Pulmonary artery endothelial cell (primary cell): ENCODE results near the gene HLCS. TPM values are rescaled to one million over a fixed set of nuclear protein-coding genes. Genes with fewer than 3 reads are reported as not detected.

Source experiments
- DNase-seq: peaks from one replicate; pipeline ENCODE4 v3.0.0-alpha.2; 2011; ENCODE audit warnings: low read depth, low spot score
- total RNA-seq: library from RNA; depleted of rRNA; stranded (reverse); fragments of >200 nt; gene quantifications from 2 replicates; pipeline ENCODE4 v1.2.3, GENCODE V29; 2014

HLCS gene
- total RNA-seq, 1 donor from 2014 or later: 15.6 TPM

DNA sequence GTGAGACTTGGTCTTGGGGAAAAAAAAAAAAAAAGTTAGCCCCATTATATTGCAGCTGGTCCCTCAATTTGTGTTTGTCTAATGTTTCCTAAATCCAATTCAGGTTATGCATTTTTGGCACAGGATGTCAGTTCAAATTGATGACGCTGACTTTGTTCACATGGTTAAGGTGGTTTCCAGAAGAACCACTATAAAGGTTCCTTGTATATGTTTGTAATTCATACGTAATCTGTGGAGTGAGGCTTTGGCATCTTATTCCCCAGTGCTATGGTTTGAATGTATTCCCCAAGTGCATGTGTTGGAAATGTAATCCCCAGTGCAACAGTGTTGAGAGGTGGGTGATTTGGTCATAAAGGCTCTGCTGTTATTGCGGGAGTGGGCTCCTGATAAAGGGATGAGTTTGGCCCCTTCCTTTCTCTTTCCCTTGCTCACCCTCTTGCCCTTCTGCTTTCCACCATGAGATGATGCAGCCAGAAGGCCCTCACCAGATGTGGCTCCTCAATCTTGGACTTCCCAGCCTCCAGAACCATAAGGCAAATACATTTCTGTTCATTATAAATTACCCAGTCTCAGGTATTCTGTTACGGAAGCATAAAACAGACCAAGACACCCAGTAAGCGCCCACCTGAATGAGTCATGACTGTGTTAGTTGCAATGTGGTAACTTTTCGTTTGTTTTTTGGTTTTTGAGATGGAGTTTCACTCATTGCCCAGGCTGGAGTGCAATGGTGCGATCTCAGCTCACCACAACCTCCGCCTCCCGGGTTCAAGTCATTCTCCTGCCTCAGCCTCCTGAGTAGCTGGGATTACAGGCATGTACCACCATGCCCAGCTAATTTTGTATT, 19.5 kb upstream of the HLCS start:
- DNase-seq: no peak

- no peak for DNase-seq
These were observed 15.7 kb upstream of the HLCS start for GRCh38 chr21:36981977-36982700.

DNA sequence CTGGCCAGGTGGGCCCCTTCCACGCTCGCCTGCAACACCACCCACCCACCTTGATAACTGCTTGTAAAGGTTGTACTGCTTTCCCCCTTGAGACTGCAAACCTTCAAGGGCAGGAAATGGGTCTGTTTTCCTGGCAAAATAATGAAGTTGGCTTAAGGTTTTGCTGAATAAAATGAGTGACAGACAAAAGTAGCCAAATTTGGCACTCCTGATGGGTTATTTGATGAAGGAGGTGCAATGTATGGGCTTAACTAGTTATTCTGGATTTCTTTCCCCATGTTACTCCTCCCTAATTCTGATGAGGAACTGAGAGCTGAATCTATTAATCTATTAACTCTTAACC, 14.6 kb upstream of the HLCS start:
- no peak for DNase-seq

DNA sequence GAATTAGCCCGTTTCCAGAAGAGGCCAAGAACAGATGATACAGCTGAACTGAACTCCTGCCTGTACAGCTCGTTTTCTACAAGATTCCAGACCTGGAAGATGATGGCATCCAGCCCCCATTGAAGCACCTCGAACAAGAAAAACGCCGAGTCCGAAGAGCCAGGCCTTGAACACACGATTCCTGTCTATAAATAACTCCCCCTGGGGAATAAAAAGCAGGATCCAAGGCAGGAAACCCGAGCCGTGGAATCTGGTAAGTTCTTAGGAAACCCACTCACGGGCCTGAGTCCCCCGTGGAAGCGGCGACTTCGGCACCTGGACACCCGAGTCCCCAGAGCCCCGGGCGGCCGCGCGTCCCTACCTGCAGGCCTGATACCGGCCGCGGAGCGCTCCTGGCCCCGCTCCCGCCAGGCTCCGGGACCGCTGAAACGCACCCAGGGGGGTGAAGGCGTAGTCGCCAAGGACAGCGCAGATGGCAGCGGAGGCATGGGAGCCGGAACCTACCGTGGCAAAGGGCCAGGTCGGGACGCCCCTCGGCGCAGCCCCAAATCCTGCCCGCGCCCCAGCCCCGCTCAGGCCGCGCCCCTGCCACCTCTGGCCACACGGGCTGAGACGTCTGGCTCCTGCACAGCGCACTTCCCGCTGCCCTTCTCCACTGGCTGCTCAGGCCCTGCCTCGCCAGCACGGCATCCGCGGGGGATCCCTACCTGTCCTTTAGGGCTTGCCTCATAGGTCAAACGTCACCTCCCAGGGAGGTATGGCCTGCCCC, 14.0 kb upstream of the HLCS start:
- no peak for DNase-seq

DNA sequence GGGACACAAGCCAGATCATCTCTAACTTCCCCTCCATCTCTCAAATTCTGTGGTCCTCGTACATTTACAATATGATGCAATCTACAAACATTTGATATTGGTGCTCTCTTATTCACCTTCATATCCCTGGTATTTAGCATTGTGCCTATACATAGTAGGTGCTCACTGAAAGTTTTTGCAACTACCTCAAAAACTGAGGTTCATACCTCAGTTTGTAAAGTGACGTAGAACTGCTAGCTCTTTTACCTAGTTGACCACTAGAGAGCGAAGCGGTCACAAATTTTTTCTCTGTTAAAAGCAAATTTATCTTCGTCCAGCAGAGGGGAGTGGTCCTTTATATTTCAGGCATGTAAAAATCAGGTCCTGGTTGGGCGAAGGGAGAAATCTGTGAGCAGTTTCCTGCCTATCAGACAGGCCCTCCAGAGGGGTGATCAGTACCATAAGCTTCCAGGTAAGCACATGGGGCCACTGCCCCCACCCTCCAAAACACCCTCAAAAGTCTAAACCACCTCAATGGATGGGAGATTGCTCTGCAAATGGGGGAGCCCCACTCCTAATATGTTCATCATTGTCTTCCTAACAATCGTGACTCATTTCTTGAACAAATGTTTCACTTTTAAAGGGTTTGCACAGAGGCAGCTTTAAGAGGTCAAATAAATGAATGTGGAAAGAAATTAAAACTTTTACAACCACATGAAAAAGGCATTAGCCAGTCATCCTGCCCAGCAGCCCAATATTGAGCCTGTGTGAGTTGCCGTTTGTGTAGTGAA, 10.6 kb upstream of the HLCS start:
- peak; percentile 54 for DNase-seq

DNA sequence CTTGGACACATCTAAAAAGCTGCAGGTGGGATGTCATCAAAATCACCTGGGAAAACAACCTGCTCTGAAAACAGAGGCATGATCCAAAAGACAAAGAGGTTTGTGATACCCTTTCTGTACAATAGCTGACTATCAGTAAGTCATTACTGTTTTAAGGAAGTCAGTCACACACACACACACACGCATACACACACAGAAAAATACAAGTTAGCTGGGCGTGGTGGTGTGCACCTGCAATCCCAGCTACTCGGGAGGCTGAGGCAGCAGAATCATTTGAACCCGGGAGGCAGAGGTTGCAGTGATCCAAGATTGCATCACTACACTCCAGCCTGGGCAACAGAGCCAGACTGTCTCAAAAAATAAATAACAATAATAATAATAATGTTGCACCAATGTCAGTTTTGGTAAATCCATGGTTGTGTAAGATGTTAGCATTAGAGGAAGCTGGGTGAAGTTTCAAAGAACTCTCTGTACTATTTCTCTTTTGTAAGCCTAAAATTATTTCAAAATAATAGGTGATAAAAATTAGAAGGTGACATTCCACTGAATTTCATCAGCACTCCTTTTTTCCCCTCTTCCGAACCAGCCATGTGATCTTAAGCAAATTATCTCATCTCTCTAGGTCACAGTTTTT, 9.9 kb upstream of the HLCS start:
- no peak for DNase-seq

- no peak for DNase-seq
These were observed 8.4 kb upstream of the HLCS start for GRCh38 chr21:36974851-36975192.

- no peak for DNase-seq
These were observed 7.7 kb upstream of the HLCS start for GRCh38 chr21:36973986-36974850.

- DNase-seq: no peak
These were observed 2.5 kb upstream of the HLCS start for GRCh38 chr21:36968976-36969375.

DNA sequence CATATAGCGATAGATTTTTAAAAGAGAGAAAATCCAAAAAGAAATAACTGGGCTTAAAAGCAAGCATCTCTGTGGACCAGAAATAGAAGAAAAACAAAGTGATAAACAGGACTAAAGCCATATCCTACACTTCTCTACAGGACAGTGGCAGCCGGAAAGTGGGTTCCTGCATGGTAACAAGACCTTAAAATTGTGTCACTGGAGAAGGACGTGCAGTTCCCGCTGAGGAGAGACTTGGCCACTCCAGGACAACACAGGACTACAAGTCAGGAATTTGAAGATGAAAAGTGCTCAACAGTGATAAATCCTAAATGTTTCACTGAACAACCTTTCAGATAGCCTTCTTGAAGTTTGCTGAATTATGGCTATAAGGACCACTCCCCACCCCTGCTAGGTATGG, 1.9 kb upstream of the HLCS start:
- no peak for DNase-seq

- DNase-seq: peak; percentile 37
These were observed 626 bp upstream of the HLCS start for GRCh38 chr21:36966821-36967768.

DNA sequence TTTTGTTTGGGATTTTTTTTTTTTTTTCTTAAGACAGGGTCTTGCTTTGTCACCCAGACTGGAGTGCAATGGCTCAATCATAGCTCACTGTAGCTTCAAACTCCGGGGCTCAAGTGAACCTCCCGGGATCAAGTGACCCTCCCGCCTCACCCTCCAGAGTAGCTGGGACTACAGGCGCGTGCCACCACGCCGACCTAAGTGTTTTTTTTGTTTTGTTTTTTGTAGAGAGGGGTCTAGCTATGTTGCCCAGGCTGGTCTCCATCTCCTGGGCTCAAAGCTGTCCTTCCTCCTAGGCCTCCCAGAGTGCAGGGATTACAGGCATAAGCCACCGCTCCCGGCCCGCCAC, 776 bp downstream of the HLCS start:
- DNase-seq: no peak

GRCh38 chr21:36964827-36965719, 1.4 kb downstream of the HLCS start:
- DNase-seq: no peak

GRCh38 chr21:36964398-36964797, 2.1 kb downstream of the HLCS start:
- DNase-seq: no peak

DNA sequence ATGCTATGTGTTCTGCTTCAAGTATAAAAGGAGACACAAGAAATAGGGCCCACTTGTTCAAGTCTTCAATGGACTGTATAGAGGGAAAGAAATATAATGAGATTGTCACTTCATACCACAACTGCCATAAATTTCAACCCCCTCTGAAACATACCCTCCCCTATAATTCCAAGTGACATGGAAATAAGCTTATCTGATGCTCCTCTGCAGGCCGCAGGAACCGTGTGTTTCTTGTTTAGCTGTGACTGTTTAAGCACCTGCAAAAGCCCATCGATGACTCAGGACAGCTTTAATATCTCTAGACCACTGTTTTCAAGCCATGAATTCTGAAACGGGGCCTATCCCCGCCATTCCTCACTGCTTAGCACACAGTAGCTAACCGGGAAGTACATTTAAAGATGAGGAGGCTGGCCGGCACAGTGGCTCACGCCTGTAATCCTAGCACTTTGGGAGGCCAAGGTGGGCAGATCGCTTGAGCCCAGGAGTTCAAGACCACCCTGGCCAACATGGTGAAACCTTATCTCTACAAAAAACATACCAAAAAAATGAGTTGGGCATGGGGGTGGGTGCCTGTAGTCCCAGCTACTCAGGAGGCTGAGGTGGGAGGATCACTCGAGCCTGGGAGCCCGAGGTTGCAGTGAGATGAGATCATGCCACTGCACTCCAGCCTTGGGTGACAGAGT, 4.2 kb downstream of the HLCS start:
- no peak for DNase-seq

- DNase-seq: no peak
These were observed 5.7 kb downstream of the HLCS start for GRCh38 chr21:36960676-36961284.
